Measurements from ENCODE around the gene CNMD. TPM values are rescaled to one million over a fixed set of nuclear protein-coding genes. Genes with fewer than 3 reads are reported as not detected.

The CNMD gene
- total RNA-seq, 2 donors from 2014 or later: 0.78 TPM; not detected in 1

- Histone ChIP-seq H3K4me1 (no peaks in the 10 kb centered on the region), H3K9me3 (no peaks in the 10 kb centered on the region), H3K27me3 (no peaks in the 10 kb centered on the region), H3K4me3 (no peak overlapping the region), H3K27ac (no peak overlapping the region), H3K36me3 (replicated peaks in 1 of 2; ENCODE audit: insufficient read depth in 1 of 2, low read depth in 2 of 2) (no peaks in the 10 kb centered on the region)
- TF ChIP-seq, protein P1, sequence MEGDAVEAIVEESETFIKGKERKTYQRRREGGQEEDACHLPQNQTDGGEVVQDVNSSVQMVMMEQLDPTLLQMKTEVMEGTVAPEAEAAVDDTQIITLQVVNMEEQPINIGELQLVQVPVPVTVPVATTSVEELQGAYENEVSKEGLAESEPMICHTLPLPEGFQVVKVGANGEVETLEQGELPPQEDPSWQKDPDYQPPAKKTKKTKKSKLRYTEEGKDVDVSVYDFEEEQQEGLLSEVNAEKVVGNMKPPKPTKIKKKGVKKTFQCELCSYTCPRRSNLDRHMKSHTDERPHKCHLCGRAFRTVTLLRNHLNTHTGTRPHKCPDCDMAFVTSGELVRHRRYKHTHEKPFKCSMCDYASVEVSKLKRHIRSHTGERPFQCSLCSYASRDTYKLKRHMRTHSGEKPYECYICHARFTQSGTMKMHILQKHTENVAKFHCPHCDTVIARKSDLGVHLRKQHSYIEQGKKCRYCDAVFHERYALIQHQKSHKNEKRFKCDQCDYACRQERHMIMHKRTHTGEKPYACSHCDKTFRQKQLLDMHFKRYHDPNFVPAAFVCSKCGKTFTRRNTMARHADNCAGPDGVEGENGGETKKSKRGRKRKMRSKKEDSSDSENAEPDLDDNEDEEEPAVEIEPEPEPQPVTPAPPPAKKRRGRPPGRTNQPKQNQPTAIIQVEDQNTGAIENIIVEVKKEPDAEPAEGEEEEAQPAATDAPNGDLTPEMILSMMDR (IDR thresholded peaks at IDR 0.05): no peak
- no peak for TF ChIP-seq POLR2A (IDR thresholded peaks at IDR 0.05)
- 63 to 67% methylated on average over 4 of the region's 4 CpGs for WGBS, 2 donors
- ATAC-seq (no peak), DNase-seq (no peak)
- intact Hi-C loops (cut with DNase I): no loop called here
These were observed 40.5 kb upstream of the CNMD start for GRCh38 chr13:52780092-52780491.

DNA sequence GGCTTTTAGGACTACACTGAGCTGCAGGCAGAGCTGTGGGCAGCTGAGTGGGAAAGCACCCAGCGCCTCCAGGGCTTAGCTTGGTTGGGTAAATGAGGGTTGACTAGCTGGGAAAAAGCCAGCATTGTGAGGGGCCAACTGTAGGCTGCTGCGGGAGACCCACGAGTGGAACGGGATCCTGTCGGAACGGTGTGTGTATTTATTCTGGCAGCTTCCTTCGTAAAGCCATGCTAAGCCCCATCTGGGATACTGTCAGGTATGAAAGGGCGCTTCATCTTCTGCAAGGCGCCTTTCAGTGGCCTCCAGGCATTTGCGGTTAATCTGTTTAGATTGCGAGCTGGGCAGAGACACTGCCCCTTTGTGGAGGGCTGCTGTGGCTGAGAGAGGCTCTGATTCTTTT is 39.5 kb upstream of the CNMD start:
- Histone ChIP-seq H3K27ac (no peak overlapping the region), H3K36me3 (replicated peaks in 1 of 2; ENCODE audit: insufficient read depth in 1 of 2, low read depth in 2 of 2) (no peaks in the 10 kb centered on the region), H3K4me1 (no peaks in the 10 kb centered on the region), H3K9me3 (no peaks in the 10 kb centered on the region), H3K27me3 (no peaks in the 10 kb centered on the region), H3K4me3 (no peak overlapping the region)
- 41 to 48% methylated on average over 9 to 11 of the region's 11 CpGs for WGBS, 2 donors
- no peak for DNase-seq
- intact Hi-C loops (cut with DNase I): no loop called here
- ATAC-seq: no peak
- no peak for TF ChIP-seq POLR2A (IDR thresholded peaks at IDR 0.05)

GRCh38 chr13:52776726-52777125 is 37.1 kb upstream of the CNMD start:
- Histone ChIP-seq H3K27me3 (no peaks in the 10 kb centered on the region), H3K9me3 (no peaks in the 10 kb centered on the region), H3K36me3 (replicated peaks in 1 of 2; ENCODE audit: insufficient read depth in 1 of 2, low read depth in 2 of 2) (no peaks in the 10 kb centered on the region), H3K4me3 (no peak overlapping the region), H3K4me1 (no peaks in the 10 kb centered on the region), H3K27ac (no peak overlapping the region)
- DNase-seq (no peak), ATAC-seq (no peak)
- intact Hi-C loops (cut with DNase I): no loop called here
- TF ChIP-seq, protein P1 (IDR thresholded peaks at IDR 0.05): no peak
- TF ChIP-seq POLR2A (IDR thresholded peaks at IDR 0.05): no peak
- WGBS, 2 donors: 48 to 53% methylated on average over 3 of the region's 3 CpGs

DNA sequence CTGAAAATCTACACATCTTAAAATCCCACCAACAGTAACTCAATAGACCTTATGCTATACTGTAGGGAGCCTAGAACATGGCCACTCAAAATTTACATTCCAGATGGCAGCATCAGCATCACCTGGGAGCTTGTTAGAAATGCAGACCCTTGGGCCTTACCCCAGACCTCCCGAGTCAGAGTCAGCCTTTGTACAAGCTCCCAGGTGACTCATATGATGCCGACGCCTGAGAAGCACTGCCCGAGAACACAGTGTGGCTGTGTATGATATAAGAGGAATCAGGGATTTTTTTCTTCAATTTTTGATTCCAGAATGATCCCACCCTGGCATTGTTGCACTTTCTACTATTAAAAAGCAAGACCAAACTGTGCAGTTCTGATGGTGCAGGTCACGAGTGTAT is 35.9 kb upstream of the CNMD start:
- Histone ChIP-seq H3K4me1 (no peaks in the 10 kb centered on the region), H3K27me3 (no peaks in the 10 kb centered on the region), H3K4me3 (no peak overlapping the region), H3K36me3 (replicated peaks in 1 of 2; ENCODE audit: insufficient read depth in 1 of 2, low read depth in 2 of 2) (no peaks in the 10 kb centered on the region), H3K27ac (no peak overlapping the region), H3K9me3 (no peaks in the 10 kb centered on the region)
- no peak for TF ChIP-seq POLR2A (IDR thresholded peaks at IDR 0.05)
- TF ChIP-seq, protein P1 (IDR thresholded peaks at IDR 0.05): no peak
- 60 to 64% methylated on average over 5 of the region's 5 CpGs for WGBS, 2 donors
- intact Hi-C loops (cut with DNase I): no loop called here
- DNase-seq (no peak), ATAC-seq (no peak)

DNA sequence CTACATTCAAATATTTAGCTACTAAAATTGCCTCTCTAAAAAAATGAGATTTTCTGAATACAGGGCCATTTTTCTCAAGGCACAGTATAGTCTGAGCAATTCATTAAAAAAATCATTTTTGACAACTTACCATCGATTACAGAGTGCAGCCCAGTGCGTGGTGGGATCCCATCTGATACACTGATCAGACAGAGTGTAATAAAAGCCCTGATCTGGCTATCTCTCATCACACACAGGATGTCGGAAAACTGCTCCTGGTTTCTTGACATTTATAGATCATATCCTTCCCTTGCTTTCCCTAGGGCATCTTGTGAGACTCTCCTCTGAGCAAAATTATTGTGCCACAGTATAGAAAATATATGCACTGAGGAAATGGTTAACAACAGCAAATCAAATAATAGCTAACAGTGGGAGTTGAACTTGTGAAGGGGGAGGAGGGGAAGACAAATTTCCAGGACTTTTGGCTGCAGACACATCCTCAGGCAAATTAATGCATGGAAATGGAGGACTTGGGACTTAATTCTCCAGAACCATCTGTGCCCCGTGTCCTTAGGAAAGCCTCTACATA is 28.4 kb upstream of the CNMD start:
- WGBS, 2 donors: 65 to 69% methylated on average over 4 of the region's 4 CpGs
- no peak overlapping the region for H3K4me3 ChIP-seq
- TF ChIP-seq, protein P1 (IDR thresholded peaks at IDR 0.05): no peak
- TF ChIP-seq POLR2A (IDR thresholded peaks at IDR 0.05): no peak
- H3K27ac ChIP-seq: no peak overlapping the region
- no peaks in the 10 kb centered on the region for H3K36me3 ChIP-seq (replicated peaks in 1 of 2; ENCODE audit: insufficient read depth in 1 of 2, low read depth in 2 of 2)
- no peaks in the 10 kb centered on the region for H3K9me3 ChIP-seq
- ATAC-seq: no peak
- H3K27me3 ChIP-seq: no peaks in the 10 kb centered on the region
- intact Hi-C loops (cut with DNase I): no loop called here
- no peak for DNase-seq
- H3K4me1 ChIP-seq: no peaks in the 10 kb centered on the region
